ENCODE data around the gene SETD5.

DNA sequence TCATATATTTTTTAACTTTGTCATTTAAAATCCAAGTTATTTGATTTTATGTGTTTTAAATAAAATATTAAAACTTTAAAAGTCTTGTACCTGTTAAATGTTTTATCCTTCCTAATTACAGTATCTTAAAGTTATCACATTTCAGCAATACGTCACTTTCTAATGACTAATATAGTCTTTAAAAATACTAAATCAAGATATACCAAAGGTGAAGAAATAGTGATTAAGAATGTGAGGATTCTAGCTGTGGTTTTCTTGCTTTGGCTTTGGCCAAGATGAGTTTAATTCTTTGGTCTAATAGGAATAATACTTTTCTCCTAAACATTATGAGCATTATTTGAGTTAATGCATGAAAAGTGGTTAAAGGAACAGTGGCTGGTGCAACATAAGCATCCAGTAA lies 13.9 kb downstream of the SETD5 start:
- TF ChIP-seq RAD21 (conservative IDR thresholded peaks at IDR 0.05 in 1 of 2, IDR thresholded peaks at IDR 0.05 in 1 of 2) (no peak), PHF8 (IDR thresholded peaks at IDR 0.05; ENCODE audit: borderline replicate concordance, low read depth) (no peak)
- TF ChIP-seq, protein P1, sequence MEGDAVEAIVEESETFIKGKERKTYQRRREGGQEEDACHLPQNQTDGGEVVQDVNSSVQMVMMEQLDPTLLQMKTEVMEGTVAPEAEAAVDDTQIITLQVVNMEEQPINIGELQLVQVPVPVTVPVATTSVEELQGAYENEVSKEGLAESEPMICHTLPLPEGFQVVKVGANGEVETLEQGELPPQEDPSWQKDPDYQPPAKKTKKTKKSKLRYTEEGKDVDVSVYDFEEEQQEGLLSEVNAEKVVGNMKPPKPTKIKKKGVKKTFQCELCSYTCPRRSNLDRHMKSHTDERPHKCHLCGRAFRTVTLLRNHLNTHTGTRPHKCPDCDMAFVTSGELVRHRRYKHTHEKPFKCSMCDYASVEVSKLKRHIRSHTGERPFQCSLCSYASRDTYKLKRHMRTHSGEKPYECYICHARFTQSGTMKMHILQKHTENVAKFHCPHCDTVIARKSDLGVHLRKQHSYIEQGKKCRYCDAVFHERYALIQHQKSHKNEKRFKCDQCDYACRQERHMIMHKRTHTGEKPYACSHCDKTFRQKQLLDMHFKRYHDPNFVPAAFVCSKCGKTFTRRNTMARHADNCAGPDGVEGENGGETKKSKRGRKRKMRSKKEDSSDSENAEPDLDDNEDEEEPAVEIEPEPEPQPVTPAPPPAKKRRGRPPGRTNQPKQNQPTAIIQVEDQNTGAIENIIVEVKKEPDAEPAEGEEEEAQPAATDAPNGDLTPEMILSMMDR (IDR thresholded peaks at IDR 0.05): no peak
- TF ChIP-seq, protein P2, sequence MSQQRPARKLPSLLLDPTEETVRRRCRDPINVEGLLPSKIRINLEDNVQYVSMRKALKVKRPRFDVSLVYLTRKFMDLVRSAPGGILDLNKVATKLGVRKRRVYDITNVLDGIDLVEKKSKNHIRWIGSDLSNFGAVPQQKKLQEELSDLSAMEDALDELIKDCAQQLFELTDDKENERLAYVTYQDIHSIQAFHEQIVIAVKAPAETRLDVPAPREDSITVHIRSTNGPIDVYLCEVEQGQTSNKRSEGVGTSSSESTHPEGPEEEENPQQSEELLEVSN (IDR thresholded peaks at IDR 0.05; ENCODE audit: borderline replicate concordance, low read depth): no peak
- TF ChIP-seq, protein P3, sequence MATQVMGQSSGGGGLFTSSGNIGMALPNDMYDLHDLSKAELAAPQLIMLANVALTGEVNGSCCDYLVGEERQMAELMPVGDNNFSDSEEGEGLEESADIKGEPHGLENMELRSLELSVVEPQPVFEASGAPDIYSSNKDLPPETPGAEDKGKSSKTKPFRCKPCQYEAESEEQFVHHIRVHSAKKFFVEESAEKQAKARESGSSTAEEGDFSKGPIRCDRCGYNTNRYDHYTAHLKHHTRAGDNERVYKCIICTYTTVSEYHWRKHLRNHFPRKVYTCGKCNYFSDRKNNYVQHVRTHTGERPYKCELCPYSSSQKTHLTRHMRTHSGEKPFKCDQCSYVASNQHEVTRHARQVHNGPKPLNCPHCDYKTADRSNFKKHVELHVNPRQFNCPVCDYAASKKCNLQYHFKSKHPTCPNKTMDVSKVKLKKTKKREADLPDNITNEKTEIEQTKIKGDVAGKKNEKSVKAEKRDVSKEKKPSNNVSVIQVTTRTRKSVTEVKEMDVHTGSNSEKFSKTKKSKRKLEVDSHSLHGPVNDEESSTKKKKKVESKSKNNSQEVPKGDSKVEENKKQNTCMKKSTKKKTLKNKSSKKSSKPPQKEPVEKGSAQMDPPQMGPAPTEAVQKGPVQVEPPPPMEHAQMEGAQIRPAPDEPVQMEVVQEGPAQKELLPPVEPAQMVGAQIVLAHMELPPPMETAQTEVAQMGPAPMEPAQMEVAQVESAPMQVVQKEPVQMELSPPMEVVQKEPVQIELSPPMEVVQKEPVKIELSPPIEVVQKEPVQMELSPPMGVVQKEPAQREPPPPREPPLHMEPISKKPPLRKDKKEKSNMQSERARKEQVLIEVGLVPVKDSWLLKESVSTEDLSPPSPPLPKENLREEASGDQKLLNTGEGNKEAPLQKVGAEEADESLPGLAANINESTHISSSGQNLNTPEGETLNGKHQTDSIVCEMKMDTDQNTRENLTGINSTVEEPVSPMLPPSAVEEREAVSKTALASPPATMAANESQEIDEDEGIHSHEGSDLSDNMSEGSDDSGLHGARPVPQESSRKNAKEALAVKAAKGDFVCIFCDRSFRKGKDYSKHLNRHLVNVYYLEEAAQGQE (IDR thresholded peaks at IDR 0.05): no peak

All from A549 (cell line).